Measurements from ENCODE around the gene TMEM119.

The TMEM119 gene

GRCh38 chr12:108542320-108542719, 55.6 kb downstream of the TMEM119 start:
- no peak for DNase-seq (ENCODE audit: low read depth in 1 of 2, low spot score in 1 of 2)
